Hindlimb muscle (tissue), 1 donor: ENCODE results near the gene CCDC60. TPM values are rescaled to one million over a fixed set of nuclear protein-coding genes. Genes with fewer than 3 reads are reported as not detected.
A peak's percentile ranks its signal among the peaks of the same experiment; 100 is the strongest.

Experiments used
- DNase-seq: peaks from one replicate; pipeline ENCODE4 v3.0.0-alpha.2; 2013
- polyA plus RNA-seq: library from polyadenylated mRNA; unstranded; fragments of 120-200 nt; gene quantifications from one replicate; pipeline ENCODE4 v1.2.1, GENCODE V29; 2013; ENCODE audit not compliant: insufficient read length

Gene CCDC60
- polyA plus RNA-seq, 1 donor: not detected

- no peak for DNase-seq
Measured at GRCh38 chr12:119385659-119386058, 51.1 kb downstream of the CCDC60 start.

- DNase-seq: no peak
Measured at GRCh38 chr12:119389687-119390086, 55.2 kb downstream of the CCDC60 start.

- DNase-seq: no peak
Measured at GRCh38 chr12:119391673-119392072, 57.1 kb downstream of the CCDC60 start.

GRCh38 chr12:119393677-119394076, 59.1 kb downstream of the CCDC60 start:
- DNase-seq: no peak

GRCh38 chr12:119397540-119397939, 63.0 kb downstream of the CCDC60 start:
- no peak for DNase-seq

- DNase-seq: no peak
Measured at GRCh38 chr12:119398190-119398589, 63.7 kb downstream of the CCDC60 start.

GRCh38 chr12:119399301-119399700, 64.8 kb downstream of the CCDC60 start:
- peak; percentile 9 for DNase-seq

- no peak for DNase-seq
Measured at GRCh38 chr12:119406308-119406707, 71.8 kb downstream of the CCDC60 start.

- DNase-seq: no peak
Measured at GRCh38 chr12:119406811-119407210, 72.3 kb downstream of the CCDC60 start.

GRCh38 chr12:119409043-119409442, 74.5 kb downstream of the CCDC60 start:
- DNase-seq: no peak

- DNase-seq: no peak
Measured at GRCh38 chr12:119410396-119410795, 75.9 kb downstream of the CCDC60 start.

- DNase-seq: no peak
Measured at GRCh38 chr12:119412306-119412705, 77.8 kb downstream of the CCDC60 start.

- DNase-seq: peak; percentile 50
Measured at GRCh38 chr12:119412811-119413794, 78.6 kb downstream of the CCDC60 start.

GRCh38 chr12:119415714-119416113, 81.2 kb downstream of the CCDC60 start:
- no peak for DNase-seq

GRCh38 chr12:119417440-119417839, 82.9 kb downstream of the CCDC60 start:
- DNase-seq: no peak

- DNase-seq: no peak
Measured at GRCh38 chr12:119419381-119419780, 84.9 kb downstream of the CCDC60 start.

- DNase-seq: no peak
Measured at GRCh38 chr12:119423285-119423684, 88.8 kb downstream of the CCDC60 start.

GRCh38 chr12:119425623-119426022, 91.1 kb downstream of the CCDC60 start:
- no peak for DNase-seq

- no peak for DNase-seq
Measured at GRCh38 chr12:119431151-119431550, 96.6 kb downstream of the CCDC60 start.

- no peak for DNase-seq
Measured at GRCh38 chr12:119432949-119433348, 98.4 kb downstream of the CCDC60 start.

- DNase-seq: no peak
Measured at GRCh38 chr12:119440803-119441360, 106.4 kb downstream of the CCDC60 start.

- no peak for DNase-seq
Measured at GRCh38 chr12:119444462-119445044, 110.0 kb downstream of the CCDC60 start.

GRCh38 chr12:119446459-119446858, 111.9 kb downstream of the CCDC60 start:
- no peak for DNase-seq

GRCh38 chr12:119447126-119447525, 112.6 kb downstream of the CCDC60 start:
- DNase-seq: no peak
